Measurements from ENCODE around the gene GALNT10. TPM values are rescaled to one million over a fixed set of nuclear protein-coding genes. Genes with fewer than 3 reads are reported as not detected.

The GALNT10 gene
- total and polyA plus RNA-seq, 2 of the 8 experiments (the other 6 are each of a cell fraction or from before 2014, with no cell fraction given) = 4.6 to 15.5 TPM

- TF ChIP-seq NANOG (IDR thresholded peaks at IDR 0.05; ENCODE audit: insufficient read depth, low read depth, low read length, poor library complexity, severe bottlenecking) (no peak), POU5F1 (IDR thresholded peaks at IDR 0.05; ENCODE audit: low read depth, low read length) (no peak), FOSL1 (IDR thresholded peaks at IDR 0.05; ENCODE audit: insufficient read depth, low read depth, low read length) (no peak), HDAC2 (IDR thresholded peaks at IDR 0.05; ENCODE audit: borderline replicate concordance in 1 of 2, low read depth in 2 of 2, low read length in 2 of 2) (peak in 1 of 2 experiments; percentile 87; a peak in 2 of 4 replicates), CTCF (IDR thresholded peaks at IDR 0.05; ENCODE audit: control extremely low read depth in 1 of 3, insufficient read depth in 1 of 3, low read depth in 1 of 3, low read length in 3 of 3) (no peak), SP1 (IDR thresholded peaks at IDR 0.05; ENCODE audit: low read depth, low read length) (no peak), JUN (IDR thresholded peaks at IDR 0.05; ENCODE audit: low read depth, low read length) (no peak), SIRT6 (IDR thresholded peaks at IDR 0.05; ENCODE audit: low read length) (no peak), CBX8 (IDR thresholded peaks at IDR 0.05; ENCODE audit: borderline replicate concordance, low read depth, low read length) (no peak), SP2 (IDR thresholded peaks at IDR 0.05; ENCODE audit: low read length) (no peak), CHD1 (IDR thresholded peaks at IDR 0.05; ENCODE audit: low read depth, low read length) (no peak), RXRA (IDR thresholded peaks at IDR 0.05; ENCODE audit: insufficient read depth, low read depth, low read length) (no peak), SAP30 (IDR thresholded peaks at IDR 0.05; ENCODE audit: insufficient read depth, insufficient replicate concordance, low read length) (no peak), SIN3A (conservative IDR thresholded peaks at IDR 0.05 in 1 of 2, IDR thresholded peaks at IDR 0.05 in 1 of 2; ENCODE audit: low read depth in 1 of 2, low read length in 2 of 2) (no peak), MAFK (IDR thresholded peaks at IDR 0.05; ENCODE audit: low read depth, low read length) (no peak), CEBPB (IDR thresholded peaks at IDR 0.05; ENCODE audit: low read depth, low read length) (no peak), TBP (IDR thresholded peaks at IDR 0.05; ENCODE audit: low read depth, low read length) (no peak; the same call in 1 of the 2 replicates), PHF8 (conservative IDR thresholded peaks at IDR 0.05; ENCODE audit: low read depth, low read length) (peak; percentile 13; the same call in 1 of the 2 replicates), EP300 (IDR thresholded peaks at IDR 0.05; ENCODE audit: borderline replicate concordance in 1 of 2, low read depth in 2 of 2, low read length in 2 of 2) (no peak), SIX5 (IDR thresholded peaks at IDR 0.05; ENCODE audit: low read depth, low read length) (no peak), CHD2 (IDR thresholded peaks at IDR 0.05; ENCODE audit: low read length) (no peak), SRF (IDR thresholded peaks at IDR 0.05; ENCODE audit: low read depth, low read length) (no peak)
Observed at GRCh38 chr5:154190595-154191304, at the start of gene GALNT10 (continued).
